GM06990 (cell line): ENCODE results near the gene CFTR.
A peak's percentile ranks its signal among the peaks of the same experiment; 100 is the strongest.

Source experiments
- DNase-seq: peaks from one replicate; pipeline ENCODE4 v3.0.0-alpha.2; 2011; ENCODE audit not compliant: insufficient read length; ENCODE audit errors: extremely low read depth
- H3K27me3 ChIP-seq: replicated peaks from 2 replicates; pipeline ENCODE4 v1.6.0; 2011; ENCODE audit warnings: low read length; ENCODE audit not compliant: control insufficient read depth, insufficient read depth
- H3K36me3 ChIP-seq: 2 replicates; pipeline ENCODE4 v1.5.1; 2011; ENCODE audit warnings: low read length; ENCODE audit not compliant: control insufficient read depth, insufficient read depth
- H3K4me3 ChIP-seq: replicated peaks from 2 replicates; pipeline ENCODE4 v1.5.1; 2011; ENCODE audit warnings: low read depth, mild to moderate bottlenecking, control low read depth, low read length
- CTCF ChIP-seq: IDR thresholded peaks from 2 replicates; pipeline ENCODE4 v1.5.1; 2011; ENCODE audit warnings: low read length, control low read depth, mild to moderate bottlenecking, inconsistent platforms; ENCODE audit not compliant: insufficient read depth, poor library complexity, severe bottlenecking

Gene CFTR

GRCh38 chr7:117587931-117588330, 108.1 kb downstream of the CFTR start:
- H3K4me3 ChIP-seq = no peak overlapping the region
- DNase-seq = no peak
- no peaks in the 10 kb centered on the region; the same call in 1 of the 2 replicates for H3K27me3 ChIP-seq
- no peaks in the 10 kb centered on the region for H3K36me3 ChIP-seq
- no peak for TF ChIP-seq CTCF

GRCh38 chr7:117588352-117588794, 108.5 kb downstream of the CFTR start:
- no peak overlapping the region for H3K4me3 ChIP-seq

GRCh38 chr7:117590191-117590590, 110.4 kb downstream of the CFTR start:
- H3K27me3 ChIP-seq = no peaks in the 10 kb centered on the region; the same call in none of the 2 replicates
- no peak overlapping the region for H3K4me3 ChIP-seq
- TF ChIP-seq CTCF = no peak
- DNase-seq = no peak
- H3K36me3 ChIP-seq = no peaks in the 10 kb centered on the region

More at GRCh38 chr7:117588352-117588794, 108.5 kb downstream of the CFTR start:
- Histone ChIP-seq H3K36me3 (no peaks in the 10 kb centered on the region), H3K27me3 (no peaks in the 10 kb centered on the region; the same call in 1 of the 2 replicates)
- DNase-seq = peak; percentile 61
- TF ChIP-seq CTCF = no peak

GRCh38 chr7:117592011-117592635, 112.3 kb downstream of the CFTR start:
- H3K36me3 ChIP-seq = no peaks in the 10 kb centered on the region
- H3K4me3 ChIP-seq = no peak overlapping the region
- H3K27me3 ChIP-seq = no peaks in the 10 kb centered on the region; the same call in none of the 2 replicates
- TF ChIP-seq CTCF = no peak
- no peak for DNase-seq

- no peak for TF ChIP-seq CTCF
- H3K36me3 ChIP-seq = no peaks in the 10 kb centered on the region
- no peaks in the 10 kb centered on the region; the same call in none of the 2 replicates for H3K27me3 ChIP-seq
- DNase-seq = no peak
- H3K4me3 ChIP-seq = no peak overlapping the region
Observed at GRCh38 chr7:117596134-117596533, 116.3 kb downstream of the CFTR start.
